GM12892 (cell line): ENCODE data around the gene BMP2K.

Experiments
- POLR2A ChIP-seq: IDR thresholded peaks from 2 replicates; pipeline ENCODE4 v1.6.1; 2011; ENCODE audit warnings: low read depth, low read length, control low read depth
- POLR2AphosphoS5 ChIP-seq: IDR thresholded peaks from 2 replicates; pipeline ENCODE4 v1.6.1; 2011; ENCODE audit warnings: low read depth, low read length, control low read depth

GRCh38 chr4:78899302-78899701, 123.2 kb downstream of the BMP2K start:
- no peak for TF ChIP-seq POLR2AphosphoS5
- no peak for TF ChIP-seq POLR2A
